Measurements from ENCODE around the gene WNT5B.
A peak's percentile ranks its signal among the peaks of the same experiment; 100 is the strongest.

The WNT5B gene

GRCh38 chr12:1644534-1645438, 15.8 kb downstream of the WNT5B start:
- TF ChIP-seq CTCF (IDR thresholded peaks at IDR 0.05; ENCODE audit: control extremely low read depth, extremely low read depth, low read depth, missing control alignments), result no peak
- POLR2A ChIA-PET, result no interaction called here
- CTCF ChIA-PET, result interaction anchor here (2.0 to 20.3 kb wide), 4 partner anchors 8 to 144 kb away, joined by 6 to 627 read pairs (median 23); no protein-coding TSS in a partner anchor
- DNase-seq (ENCODE audit: extremely low spot score), result no peak

GRCh38 chr12:1645819-1646218, 16.8 kb downstream of the WNT5B start:
- POLR2A ChIA-PET, result no interaction called here
- TF ChIP-seq CTCF (IDR thresholded peaks at IDR 0.05; ENCODE audit: control extremely low read depth, extremely low read depth, low read depth, missing control alignments), result no peak
- CTCF ChIA-PET, result interaction anchor here (1.2 to 20.3 kb wide), 6 partner anchors 12 to 295 kb away, joined by 3 to 627 read pairs (median 8); no protein-coding TSS in a partner anchor
- no peak for DNase-seq (ENCODE audit: extremely low spot score)

- POLR2A ChIA-PET, result no interaction called here
- DNase-seq (ENCODE audit: extremely low spot score), result peak; percentile 38
- TF ChIP-seq CTCF (IDR thresholded peaks at IDR 0.05; ENCODE audit: control extremely low read depth, extremely low read depth, low read depth, missing control alignments), result no peak
- CTCF ChIA-PET, result interaction anchor here (1.2 to 20.3 kb wide), 7 partner anchors 12 to 529 kb away, joined by 3 to 627 read pairs (median 9); no protein-coding TSS in a partner anchor
Observed at GRCh38 chr12:1646569-1647284, 17.7 kb downstream of the WNT5B start.

- no peak for DNase-seq (ENCODE audit: extremely low spot score)
- CTCF ChIA-PET, result interaction anchor here (1.2 to 20.3 kb wide), 6 partner anchors 12 to 529 kb away, joined by 3 to 627 read pairs (median 10); no protein-coding TSS in a partner anchor
- POLR2A ChIA-PET, result no interaction called here
- TF ChIP-seq CTCF (IDR thresholded peaks at IDR 0.05; ENCODE audit: control extremely low read depth, extremely low read depth, low read depth, missing control alignments), result no peak
Observed at GRCh38 chr12:1647285-1647669, 18.2 kb downstream of the WNT5B start.

- POLR2A ChIA-PET, result no interaction called here
- DNase-seq (ENCODE audit: extremely low spot score), result no peak
- CTCF ChIA-PET, result interaction anchor here (0.8 to 20.3 kb wide), 6 partner anchors 13 to 532 kb away, joined by 3 to 627 read pairs (median 35); no protein-coding TSS in a partner anchor
- TF ChIP-seq CTCF (IDR thresholded peaks at IDR 0.05; ENCODE audit: control extremely low read depth, extremely low read depth, low read depth, missing control alignments), result no peak
Observed at GRCh38 chr12:1650260-1650977, 21.4 kb downstream of the WNT5B start.

- TF ChIP-seq CTCF (IDR thresholded peaks at IDR 0.05; ENCODE audit: control extremely low read depth, extremely low read depth, low read depth, missing control alignments), result no peak
- ChIA-PET CTCF (interaction anchor here (1.2 to 20.3 kb wide), 4 partner anchors 13 to 290 kb away, joined by 3 to 627 read pairs (median 86); no protein-coding TSS in a partner anchor), POLR2A (no interaction called here)
- no peak for DNase-seq (ENCODE audit: extremely low spot score)
Observed at GRCh38 chr12:1650978-1651361, 21.9 kb downstream of the WNT5B start.

All from GM10248 (cell line).